Esophagus (tissue), 2 donors: ENCODE results near the gene COL8A1. TPM values are rescaled to one million over a fixed set of nuclear protein-coding genes. Genes with fewer than 3 reads are reported as not detected.

ENCODE experiments used
- H3K27ac ChIP-seq, 2 donors: one replicate each; pipeline ENCODE4 v1.5.1; 2013; ENCODE audit warnings: low read depth in 2 of 2, mild to moderate bottlenecking in 2 of 2, inconsistent platforms in 1 of 2, low read length in 1 of 2, moderate library complexity in 1 of 2
- H3K27me3 ChIP-seq, 2 donors: one replicate each; pipeline ENCODE4 v1.6.1; 2013; ENCODE audit warnings: low read length in 2 of 2, control low read depth in 1 of 2, mild to moderate bottlenecking in 1 of 2; ENCODE audit not compliant: insufficient read depth in 2 of 2, control insufficient read depth in 1 of 2
- H3K36me3 ChIP-seq, 2 donors: one replicate each; pipeline ENCODE4 v1.6.1; 2013; ENCODE audit warnings: low read length in 1 of 2; ENCODE audit not compliant: control insufficient read depth in 2 of 2, insufficient read depth in 2 of 2
- H3K4me1 ChIP-seq, 2 donors: one replicate each; pipeline ENCODE4 v1.6.1; 2013; ENCODE audit warnings: low read length in 1 of 2; ENCODE audit not compliant: control insufficient read depth in 2 of 2, insufficient read depth in 2 of 2
- H3K4me3 ChIP-seq, 2 donors: one replicate each; pipeline ENCODE4 v1.5.1; 2013; ENCODE audit warnings: low read length in 2 of 2, mild to moderate bottlenecking in 2 of 2, low read depth in 1 of 2, moderate library complexity in 1 of 2
- H3K9me3 ChIP-seq, 2 donors: one replicate each; pipeline ENCODE4 v1.6.1; 2013; ENCODE audit warnings: mild to moderate bottlenecking in 2 of 2, low read depth in 1 of 2, low read length in 1 of 2, moderate library complexity in 1 of 2; ENCODE audit not compliant: control insufficient read depth in 2 of 2, insufficient read depth in 1 of 2
- WGBS, 2 donors: extraction: QIAGEN DNeasy Blood & Tissue Kit; methylation state at CpG; one replicate each; pipeline ENCODE4 v1.1.7; 2013; 5-methylcytosine and 5-hydroxymethylcytosine counted together
- polyA plus RNA-seq, 2 donors: library from polyadenylated mRNA; stranded (reverse); fragments of 200-250 nt; gene quantifications; one replicate each; pipeline ENCODE4 v1.2.3, GENCODE V29; 2013
- donor health status: healthy with polysubstance abuse.
- donor health status: Bipolar disorder and iron deficiency.

COL8A1 gene
- polyA plus RNA-seq, 2 donors, result 0.84 to 1.4 TPM

DNA sequence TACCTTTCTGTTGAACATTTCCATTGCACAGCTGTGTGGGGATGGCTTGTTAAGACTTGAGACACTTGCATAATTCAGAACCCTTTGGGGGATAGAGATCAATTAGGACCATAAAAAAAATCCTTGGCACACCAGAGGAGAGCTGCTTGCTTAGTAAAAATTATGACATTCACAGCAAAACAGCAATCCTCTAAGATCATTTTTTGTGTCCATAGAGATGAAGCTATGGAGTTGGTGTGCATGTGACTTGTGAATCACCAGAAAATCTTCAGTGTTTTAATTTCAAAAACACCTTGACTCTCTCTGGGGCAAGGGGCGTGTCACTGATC, 7.7 kb downstream of the COL8A1 start:
- H3K27ac ChIP-seq, result peak overlapping the region; percentile 50 to 80
- H3K27me3 ChIP-seq, result no peaks in the 10 kb centered on the region
- no peaks in the 10 kb centered on the region for H3K9me3 ChIP-seq
- H3K36me3 ChIP-seq, result no peaks in the 10 kb centered on the region
- WGBS, 2 donors, result 38 to 48% methylated on average over 1 of the region's 1 CpG
- H3K4me3 ChIP-seq, result no peak overlapping the region
- H3K4me1 ChIP-seq, result no peaks in the 10 kb centered on the region

- Histone ChIP-seq H3K36me3 (no peaks in the 10 kb centered on the region), H3K27me3 (no peaks in the 10 kb centered on the region), H3K4me3 (no peak overlapping the region), H3K9me3 (no peaks in the 10 kb centered on the region), H3K27ac (no peak overlapping the region), H3K4me1 (no peaks in the 10 kb centered on the region)
- whole genome bisulfite sequencing, 2 donors, result 59 to 65% methylated on average over 3 of the region's 3 CpGs
These were observed 8.7 kb downstream of the COL8A1 start for GRCh38 chr3:99647081-99647480.

DNA sequence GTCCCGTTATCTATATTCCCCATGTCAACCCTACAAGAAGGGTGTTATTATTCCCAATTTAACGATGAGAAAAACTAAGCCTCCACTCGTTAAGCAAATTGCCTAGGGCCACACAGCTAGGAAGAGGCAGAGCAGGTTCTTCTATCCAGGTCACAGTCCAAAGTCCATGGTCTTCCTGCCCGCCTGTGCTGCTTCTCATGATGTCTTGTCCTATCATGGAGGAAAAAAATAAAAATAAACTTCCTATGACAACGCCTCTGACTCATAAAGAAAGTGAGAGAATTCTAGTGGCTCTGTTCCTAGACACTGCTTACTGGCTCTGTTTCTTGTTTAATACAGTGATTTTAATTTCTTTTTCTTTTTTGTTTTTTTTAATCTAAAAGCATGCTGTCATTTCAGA, 9.7 kb downstream of the COL8A1 start:
- Histone ChIP-seq H3K27ac (peak overlapping the region; percentile 26 to 55), H3K4me1 (no peaks in the 10 kb centered on the region), H3K27me3 (no peaks in the 10 kb centered on the region), H3K36me3 (no peaks in the 10 kb centered on the region), H3K4me3 (no peak overlapping the region), H3K9me3 (no peaks in the 10 kb centered on the region)
- WGBS, 2 donors, result 28% methylated on average over 5 of the region's 5 CpGs

- WGBS, 2 donors, result 30 to 58% methylated on average over 4 of the region's 4 CpGs
- Histone ChIP-seq H3K36me3 (no peaks in the 10 kb centered on the region), H3K9me3 (no peaks in the 10 kb centered on the region), H3K27me3 (no peaks in the 10 kb centered on the region), H3K4me3 (no peak overlapping the region), H3K27ac (peak overlapping the region in 1 of 2 donors; percentile 39), H3K4me1 (no peaks in the 10 kb centered on the region)
These were observed 10.1 kb downstream of the COL8A1 start for GRCh38 chr3:99648516-99648915.

DNA sequence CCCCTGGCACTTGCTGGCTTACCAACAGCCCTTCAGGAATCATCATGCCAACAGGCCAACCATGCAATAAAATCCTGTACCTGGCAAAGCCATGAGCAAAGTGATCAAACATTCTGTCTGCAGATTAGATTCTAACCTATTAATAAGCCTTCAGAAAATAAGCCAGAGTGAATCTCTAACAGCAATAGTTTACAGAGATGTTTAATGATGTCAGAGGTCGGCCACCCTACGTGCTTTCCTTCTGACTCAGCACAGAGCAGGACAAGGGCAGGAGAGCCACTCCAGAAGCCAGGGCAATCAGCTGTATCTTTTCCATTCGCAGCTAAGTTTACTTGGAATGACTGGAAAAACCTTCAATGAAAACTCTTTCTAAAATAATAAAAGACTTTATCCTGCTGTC, 13.1 kb downstream of the COL8A1 start:
- Histone ChIP-seq H3K27ac (peak overlapping the region in 1 of 2 donors; percentile 41), H3K27me3 (no peaks in the 10 kb centered on the region), H3K4me3 (no peak overlapping the region), H3K9me3 (no peaks in the 10 kb centered on the region), H3K4me1 (no peaks in the 10 kb centered on the region), H3K36me3 (no peaks in the 10 kb centered on the region)
- 17 to 25% methylated on average over 3 of the region's 3 CpGs for WGBS, 2 donors

GRCh38 chr3:99656624-99657023, 18.2 kb downstream of the COL8A1 start:
- H3K27ac ChIP-seq, result no peak overlapping the region
- no peak overlapping the region for H3K4me3 ChIP-seq
- no peaks in the 10 kb centered on the region for H3K36me3 ChIP-seq
- H3K27me3 ChIP-seq, result no peaks in the 10 kb centered on the region
- 63 to 69% methylated on average over 3 of the region's 3 CpGs for WGBS, 2 donors
- H3K4me1 ChIP-seq, result no peaks in the 10 kb centered on the region
- H3K9me3 ChIP-seq, result peaks cover 0 to 2% of the 10 kb centered on the region in 2 donors

DNA sequence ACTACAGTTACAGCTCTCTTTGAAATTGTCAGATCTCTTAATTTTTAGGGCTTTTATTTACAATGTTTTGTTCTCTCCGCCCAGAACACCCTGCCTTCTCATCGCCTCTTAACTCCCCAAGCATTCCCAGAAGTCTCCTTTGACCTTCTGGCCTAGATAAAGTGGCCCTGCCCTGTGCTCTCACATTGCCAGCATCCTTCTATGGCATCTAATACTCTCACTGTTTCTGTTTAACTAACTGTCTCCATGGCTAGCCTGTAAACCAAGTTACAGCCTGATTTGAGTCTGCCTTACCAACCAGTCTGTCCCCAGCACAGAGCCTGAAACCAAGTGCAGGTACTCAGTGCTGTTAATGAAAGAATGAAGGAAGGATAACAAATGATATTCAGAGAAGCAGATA, 19.9 kb downstream of the COL8A1 start:
- H3K27ac ChIP-seq, result peak overlapping the region in 1 of 2 donors; percentile 24
- no peaks in the 10 kb centered on the region for H3K4me1 ChIP-seq
- 59 to 75% methylated on average over 2 of the region's 2 CpGs for WGBS, 2 donors
- H3K9me3 ChIP-seq, result peaks cover 0 to 2% of the 10 kb centered on the region in 2 donors
- H3K36me3 ChIP-seq, result no peaks in the 10 kb centered on the region
- H3K4me3 ChIP-seq, result no peak overlapping the region
- H3K27me3 ChIP-seq, result no peaks in the 10 kb centered on the region

DNA sequence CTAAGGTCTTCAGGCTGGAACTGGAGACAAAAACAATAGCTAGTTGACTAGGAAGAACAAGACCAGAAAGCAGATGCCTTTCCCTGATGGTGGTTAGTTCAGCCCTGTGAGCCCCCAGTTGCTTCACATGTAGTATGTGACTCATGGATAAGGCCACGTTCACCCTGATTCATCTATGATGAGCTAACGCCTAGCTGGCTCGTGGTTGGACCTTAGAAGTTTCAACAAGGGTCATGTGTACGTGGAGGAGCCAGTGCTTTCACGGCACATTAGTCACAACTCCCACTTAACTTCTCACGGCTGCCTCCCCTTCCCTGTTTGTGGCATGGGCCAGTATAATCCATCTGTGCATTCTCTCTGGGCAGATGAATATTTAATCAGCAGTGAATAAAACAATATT, 20.6 kb downstream of the COL8A1 start:
- H3K27me3 ChIP-seq, result no peaks in the 10 kb centered on the region
- peak overlapping the region in 1 of 2 donors; percentile 40 for H3K27ac ChIP-seq
- no peaks in the 10 kb centered on the region for H3K36me3 ChIP-seq
- no peaks in the 10 kb centered on the region for H3K4me1 ChIP-seq
- WGBS, 2 donors, result 65 to 66% methylated on average over 6 of the region's 6 CpGs
- H3K9me3 ChIP-seq, result peaks cover 0 to 2% of the 10 kb centered on the region in 2 donors
- no peak overlapping the region for H3K4me3 ChIP-seq

- no peaks in the 10 kb centered on the region for H3K27me3 ChIP-seq
- no peak overlapping the region for H3K27ac ChIP-seq
- no peaks in the 10 kb centered on the region for H3K36me3 ChIP-seq
- 77 to 81% methylated on average over 4 of the region's 4 CpGs for WGBS, 2 donors
- H3K9me3 ChIP-seq, result peaks cover 0 to 2% of the 10 kb centered on the region in 2 donors
- H3K4me3 ChIP-seq, result no peak overlapping the region
- no peaks in the 10 kb centered on the region for H3K4me1 ChIP-seq
These were observed 21.6 kb downstream of the COL8A1 start for GRCh38 chr3:99659951-99660350.

GRCh38 chr3:99662838-99663570, 24.6 kb downstream of the COL8A1 start:
- no peaks in the 10 kb centered on the region for H3K4me1 ChIP-seq
- no peak overlapping the region for H3K4me3 ChIP-seq
- H3K27ac ChIP-seq, result no peak overlapping the region
- H3K27me3 ChIP-seq, result no peaks in the 10 kb centered on the region
- H3K36me3 ChIP-seq, result no peaks in the 10 kb centered on the region
- WGBS, 2 donors, result 71 to 82% methylated on average over 10 of the region's 10 CpGs
- H3K9me3 ChIP-seq, result peaks cover 0 to 2% of the 10 kb centered on the region in 2 donors
